ENCODE measurements around the gene QRFPR.

GRCh38 chr4:121344098-121344497 lies 36.7 kb downstream of the QRFPR start:
- TF ChIP-seq YY1 (IDR thresholded peaks at IDR 0.05; ENCODE audit: insufficient read depth, insufficient read length), result no peak
- no peak for TF ChIP-seq SUZ12 (IDR thresholded peaks at IDR 0.05; ENCODE audit: extremely low read depth, insufficient read depth, insufficient read length)

Measured in NT2/D1 (cell line).